ENCODE measurements around the gene RETREG3.
"Not testable (repeated sequence)": the region's sequence is repeated elsewhere in the genome, so short reads cannot be mapped to it uniquely, and the experiment has no call there.

RETREG3 gene

DNA sequence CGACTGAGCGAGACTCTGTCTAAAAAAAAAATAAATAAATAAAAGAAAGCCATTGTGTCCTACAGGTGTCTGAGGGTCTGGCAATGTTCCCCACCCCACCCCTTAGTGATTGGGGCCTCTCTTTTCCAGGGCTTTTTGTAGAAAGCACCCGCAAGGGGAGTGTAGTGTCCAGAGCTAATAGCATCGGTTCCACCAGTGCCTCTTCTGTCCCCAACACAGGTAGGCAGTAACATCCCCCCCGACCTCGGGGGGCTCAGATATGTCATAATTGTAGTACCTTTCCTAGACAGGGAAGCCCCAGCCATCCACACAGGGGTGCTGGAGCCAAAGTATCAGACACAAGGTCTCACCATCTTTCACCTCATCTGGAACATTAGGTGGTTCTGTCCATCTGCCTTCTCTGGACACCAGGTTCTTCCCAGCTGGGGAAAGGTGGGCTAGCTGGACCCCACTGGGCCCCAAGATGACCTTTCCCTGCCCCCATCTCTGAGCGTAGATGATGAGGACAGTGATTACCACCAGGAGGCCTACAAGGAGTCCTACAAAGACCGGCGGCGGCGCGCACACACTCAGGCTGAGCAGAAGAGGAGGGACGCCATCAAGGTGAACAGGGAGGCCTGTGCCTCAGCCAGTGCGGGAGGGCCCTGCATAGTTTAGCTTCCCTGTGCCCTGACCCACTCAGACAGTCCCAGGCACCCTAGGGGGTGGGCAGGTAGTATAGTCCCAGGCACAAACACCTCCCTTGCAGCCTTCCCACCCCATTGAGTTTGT, 40.6 kb downstream of the RETREG3 start:
- no peak for DNase-seq

DNA sequence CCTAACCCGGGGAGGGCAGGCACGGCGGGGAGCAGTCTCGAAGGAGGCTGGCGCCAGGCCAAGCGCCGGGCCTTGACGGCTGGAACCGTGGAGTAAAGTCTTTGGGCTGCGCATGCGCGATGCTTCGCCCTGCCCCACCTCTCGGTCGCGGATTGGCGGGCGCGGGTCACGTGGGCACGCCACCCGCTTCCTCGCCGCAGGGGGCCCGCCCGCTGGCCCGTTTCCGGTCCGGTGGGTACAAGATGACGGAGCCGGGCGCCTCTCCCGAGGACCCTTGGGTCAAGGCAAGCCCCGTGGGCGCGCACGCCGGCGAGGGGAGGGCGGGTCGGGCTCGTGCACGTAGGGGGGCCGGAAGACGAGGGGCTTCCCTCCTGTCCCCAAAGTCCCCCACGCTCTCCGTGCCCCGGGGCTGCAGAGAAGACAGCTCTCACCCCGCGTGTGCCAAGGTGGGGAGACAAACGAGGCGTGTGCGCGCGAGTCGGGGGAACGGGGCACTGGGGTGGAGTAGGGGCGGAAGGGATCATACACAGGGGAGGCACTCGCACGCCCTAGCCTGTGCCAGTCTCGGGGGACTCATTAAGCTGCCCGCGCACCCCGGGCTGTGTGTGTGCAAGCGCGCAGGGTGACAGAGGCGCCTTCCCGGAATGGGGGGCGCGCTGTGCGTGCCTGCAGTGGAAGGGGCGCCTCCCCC, 42.1 kb downstream of the RETREG3 start, which contains the start of gene MLX:
MLX (plus strand) TSS at position 218 of the 691 bp plus-strand sequence; CDS start at position 243, 25 bp downstream.
- DNase-seq: peak; percentile 97

DNA sequence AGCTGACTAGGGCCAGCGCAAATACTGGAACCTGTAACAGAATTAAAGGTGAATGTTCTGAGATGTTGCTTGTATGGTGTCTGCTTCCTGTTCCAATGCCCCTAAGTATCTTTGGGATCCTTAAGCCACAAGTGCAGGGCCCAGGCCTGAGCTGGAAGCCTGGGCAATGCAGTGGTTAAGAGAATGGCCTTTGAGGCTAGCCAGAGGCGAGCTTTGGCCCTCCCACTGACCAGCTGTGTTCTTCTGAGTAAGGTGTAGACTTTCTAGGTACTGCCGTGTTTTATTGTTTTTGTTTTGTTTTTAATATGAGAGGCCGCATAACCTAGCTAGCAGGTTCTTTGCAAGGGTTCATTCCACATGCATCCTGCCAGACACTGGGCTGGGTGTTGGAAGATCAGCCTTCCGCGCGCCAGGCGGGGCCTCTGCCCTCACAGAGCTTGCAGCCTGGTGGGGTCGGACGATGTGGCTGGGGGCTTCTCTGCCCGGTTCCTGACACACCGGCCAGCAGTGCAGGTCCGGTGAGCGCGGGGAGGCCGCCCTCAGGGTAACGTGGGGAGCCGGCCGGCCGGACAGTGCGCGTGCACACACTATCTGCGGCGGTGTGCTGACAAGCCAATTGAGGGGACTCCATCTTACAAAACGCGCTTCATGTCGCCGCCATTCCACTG, 42.8 kb downstream of the RETREG3 start:
- DNase-seq: no peak

DNA sequence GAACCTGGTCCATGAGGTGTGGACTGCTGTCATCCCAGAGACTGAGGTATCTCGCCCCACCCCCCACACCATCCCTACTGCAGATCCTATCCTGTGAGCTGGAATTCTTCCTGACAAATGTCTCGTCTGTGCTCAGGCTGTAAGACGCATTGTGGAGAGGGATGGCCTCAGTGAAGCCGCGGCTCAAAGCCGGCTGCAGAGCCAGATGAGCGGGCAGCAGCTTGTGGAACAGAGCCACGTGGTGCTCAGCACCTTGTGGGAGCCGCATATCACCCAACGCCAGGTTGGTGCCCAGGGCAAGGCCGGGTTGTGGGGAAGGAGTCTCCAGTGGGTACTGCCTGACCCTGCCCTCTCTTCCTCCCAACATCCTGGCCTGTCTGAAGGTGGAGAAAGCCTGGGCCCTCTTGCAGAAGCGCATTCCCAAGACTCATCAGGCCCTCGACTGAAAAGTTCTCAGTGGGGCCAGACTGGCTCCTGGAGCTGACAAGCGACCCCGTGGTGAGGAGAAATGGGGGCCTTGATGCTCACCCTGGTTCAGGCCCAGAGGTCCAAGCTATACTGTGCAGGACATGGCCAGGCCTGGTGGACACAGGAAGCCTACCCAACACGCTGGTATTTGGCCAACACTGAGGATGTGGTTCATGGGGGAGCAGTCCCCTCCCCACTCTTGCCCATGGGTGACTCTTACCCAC, 43.5 kb downstream of the RETREG3 start:
- DNase-seq: no peak

DNA sequence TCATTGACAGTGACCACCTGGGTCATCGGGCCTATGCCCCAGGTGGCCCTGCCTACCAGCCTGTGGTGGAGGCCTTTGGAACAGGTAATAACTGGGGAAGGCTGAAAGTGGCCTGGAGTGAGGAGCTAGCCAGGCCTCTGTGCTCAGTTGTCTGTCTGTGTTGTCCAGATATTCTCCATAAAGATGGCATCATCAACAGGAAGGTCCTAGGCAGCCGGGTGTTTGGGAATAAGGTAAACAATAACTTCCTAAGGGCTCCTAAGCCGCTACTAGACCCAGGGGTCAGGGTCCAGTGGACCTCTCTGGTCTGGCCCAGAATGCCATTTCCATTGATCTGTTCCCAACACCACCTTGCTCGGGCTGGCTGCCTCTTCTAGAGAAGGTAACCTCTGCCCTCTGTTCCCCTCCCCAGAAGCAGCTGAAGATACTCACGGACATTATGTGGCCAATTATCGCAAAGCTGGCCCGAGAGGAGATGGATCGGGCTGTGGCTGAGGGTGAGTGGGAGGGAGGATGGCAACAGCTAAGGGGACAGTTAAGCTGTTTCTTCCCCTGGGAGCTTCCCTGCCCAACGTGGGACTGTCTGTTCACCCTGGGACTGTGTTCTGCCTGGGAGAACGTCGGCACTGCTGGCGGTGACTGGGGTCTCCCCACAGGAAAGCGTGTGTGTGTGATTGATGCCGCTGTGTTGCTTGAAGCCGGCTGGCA, 44.2 kb downstream of the RETREG3 start:
- DNase-seq: no peak

DNA sequence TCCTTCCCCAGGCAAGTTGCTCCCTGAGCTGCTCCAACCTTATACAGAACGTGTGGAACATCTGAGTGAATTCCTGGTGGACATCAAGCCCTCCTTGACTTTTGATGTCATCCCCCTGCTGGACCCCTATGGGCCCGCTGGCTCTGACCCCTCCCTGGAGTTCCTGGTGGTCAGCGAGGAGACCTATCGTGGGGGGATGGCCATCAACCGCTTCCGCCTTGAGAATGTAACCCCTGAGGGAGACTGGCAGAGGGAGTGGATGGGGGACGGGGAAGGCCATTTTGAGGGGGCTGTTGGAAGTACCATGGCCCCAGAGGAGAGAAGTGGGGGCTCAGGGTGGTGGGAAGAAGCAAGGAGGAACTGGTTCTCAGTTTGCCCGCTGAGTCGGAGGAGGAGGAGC, 45.2 kb downstream of the RETREG3 start:
- no peak for DNase-seq

DNA sequence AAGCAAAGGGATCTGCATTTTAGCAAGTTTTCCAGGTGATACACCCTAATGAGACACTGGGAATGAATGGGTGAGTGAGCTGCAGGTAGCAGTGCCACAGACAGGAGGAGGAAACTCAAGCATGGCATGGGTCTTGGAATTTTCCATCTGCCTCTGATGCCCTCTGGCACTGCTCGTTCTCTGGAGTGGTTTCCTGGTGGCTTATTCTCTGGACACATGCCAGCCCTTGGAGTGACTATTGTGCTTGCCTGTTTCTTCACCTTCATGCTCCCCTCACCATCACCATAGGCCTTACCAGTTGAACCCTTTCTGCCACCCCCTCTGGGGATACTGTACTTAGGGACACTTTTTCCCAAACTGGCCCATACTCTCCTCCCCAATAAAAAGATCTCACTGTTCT, 45.6 kb downstream of the RETREG3 start:
- no peak for DNase-seq

DNA sequence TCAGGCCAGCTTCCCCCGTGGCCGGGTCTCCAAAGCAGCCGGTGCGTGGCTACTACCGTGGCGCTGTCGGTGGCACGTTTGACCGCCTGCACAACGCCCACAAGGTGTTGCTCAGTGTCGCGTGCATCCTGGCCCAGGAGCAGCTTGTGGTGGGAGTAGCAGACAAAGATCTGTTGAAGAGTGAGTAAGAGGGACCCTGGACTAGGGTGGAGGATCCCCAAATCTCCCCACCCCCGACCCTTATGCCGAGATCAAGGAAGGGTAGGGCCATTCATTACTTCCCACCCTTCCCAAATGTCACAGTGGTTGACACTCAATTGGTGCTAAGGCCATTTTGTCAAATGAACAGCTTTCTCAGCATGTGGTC, 46.0 kb downstream of the RETREG3 start:
- DNase-seq: no peak

DNA sequence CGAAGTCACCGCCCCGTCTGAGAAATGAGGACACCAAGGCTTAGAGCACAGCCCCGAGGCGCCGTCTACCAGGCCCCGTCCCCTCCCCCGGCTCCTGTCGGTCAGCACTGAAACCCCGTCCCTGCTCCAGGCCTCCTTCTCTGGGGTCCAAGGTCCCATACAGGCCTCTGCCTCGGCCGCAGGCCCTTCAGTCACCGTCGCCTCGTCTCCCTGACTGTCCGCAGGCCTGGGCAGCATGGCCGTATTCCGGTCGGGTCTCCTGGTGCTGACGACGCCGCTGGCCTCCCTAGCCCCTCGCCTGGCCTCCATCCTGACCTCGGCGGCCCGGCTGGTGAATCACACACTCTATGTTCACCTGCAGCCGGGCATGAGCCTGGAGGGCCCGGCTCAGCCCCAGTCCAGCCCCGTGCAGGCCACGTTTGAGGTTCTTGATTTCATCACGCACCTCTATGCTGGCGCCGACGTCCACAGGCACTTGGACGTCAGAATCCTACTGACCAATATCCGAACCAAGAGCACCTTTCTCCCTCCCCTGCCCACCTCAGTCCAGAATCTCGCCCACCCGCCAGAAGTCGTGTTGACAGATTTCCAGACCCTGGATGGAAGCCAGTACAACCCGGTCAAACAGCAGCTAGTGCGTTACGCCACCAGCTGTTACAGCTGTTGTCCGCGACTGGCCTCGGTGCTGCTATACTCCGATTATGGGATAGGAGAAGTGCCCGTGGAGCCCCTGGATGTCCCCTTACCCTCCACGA, 46.6 kb downstream of the RETREG3 start:
- no peak for DNase-seq

DNA sequence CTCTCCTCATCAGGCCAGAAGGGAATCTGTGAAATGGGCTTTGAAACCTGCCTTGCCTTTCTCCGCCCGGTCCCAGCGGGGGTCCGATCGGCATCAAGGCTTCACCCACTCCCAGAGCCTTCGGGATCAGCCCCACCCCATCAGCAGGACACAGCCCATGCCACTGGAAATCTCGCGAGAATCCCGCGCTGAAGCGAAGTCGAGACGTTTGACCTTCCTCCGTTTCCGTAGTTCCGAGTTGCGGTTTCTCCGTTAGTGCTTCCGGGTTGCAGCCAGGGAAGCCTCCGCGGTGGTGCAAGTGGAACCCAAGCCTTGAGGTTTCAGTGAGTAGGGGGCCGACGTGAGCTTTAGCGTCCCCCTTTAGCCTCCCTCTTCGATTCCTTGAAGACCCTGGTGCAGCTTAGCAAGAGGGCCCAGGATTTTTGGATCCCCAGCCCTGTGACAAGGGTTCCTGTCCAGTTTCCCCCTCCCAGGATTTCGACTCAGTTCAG, 47.2 kb downstream of the RETREG3 start, which contains the start of gene COASY:
COASY (plus strand) TSS at position 252 of the 491 bp plus-strand sequence. CDS start 475 bp downstream, outside the sequence.
- DNase-seq: peak; percentile 100

DNA sequence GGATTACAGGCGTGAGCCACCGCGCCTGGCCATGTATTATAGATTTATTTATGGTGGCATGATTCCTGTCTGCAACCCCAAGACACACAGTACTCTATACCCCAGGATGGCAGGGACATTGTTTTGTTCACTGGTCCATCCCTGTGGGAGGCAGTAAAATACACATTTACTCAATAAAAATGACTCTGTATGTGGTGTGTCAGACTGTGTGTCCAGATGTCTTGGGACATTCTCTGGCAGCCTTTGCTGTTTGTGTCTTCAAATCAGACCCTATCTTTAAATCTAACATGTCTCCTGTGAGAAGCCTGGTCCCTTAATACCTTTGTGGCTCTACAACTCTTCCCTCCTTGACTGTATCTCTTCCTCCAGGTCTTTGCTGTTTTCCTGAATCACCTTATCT, 48.9 kb downstream of the RETREG3 start:
- DNase-seq: no peak

DNA sequence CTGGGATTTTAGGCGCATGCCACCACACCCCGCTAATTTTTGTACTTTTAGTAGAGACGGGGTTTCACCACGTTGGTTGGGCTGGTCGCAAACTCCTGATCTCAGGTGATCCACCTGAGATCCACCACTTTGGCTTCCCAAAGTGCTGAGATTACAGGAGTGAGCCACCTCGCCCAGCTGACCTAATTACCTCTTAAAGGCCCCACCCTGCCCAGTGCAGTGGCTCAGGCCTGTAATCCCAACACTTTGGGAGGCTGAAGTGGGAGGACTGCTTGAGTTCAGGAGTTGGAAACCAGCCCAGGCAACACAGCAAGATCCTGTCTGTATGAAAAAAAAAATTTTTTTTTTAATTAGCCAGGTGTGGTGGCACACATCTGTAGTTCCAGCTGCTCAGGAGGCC, 50.1 kb downstream of the RETREG3 start:
- no peak for DNase-seq

DNA sequence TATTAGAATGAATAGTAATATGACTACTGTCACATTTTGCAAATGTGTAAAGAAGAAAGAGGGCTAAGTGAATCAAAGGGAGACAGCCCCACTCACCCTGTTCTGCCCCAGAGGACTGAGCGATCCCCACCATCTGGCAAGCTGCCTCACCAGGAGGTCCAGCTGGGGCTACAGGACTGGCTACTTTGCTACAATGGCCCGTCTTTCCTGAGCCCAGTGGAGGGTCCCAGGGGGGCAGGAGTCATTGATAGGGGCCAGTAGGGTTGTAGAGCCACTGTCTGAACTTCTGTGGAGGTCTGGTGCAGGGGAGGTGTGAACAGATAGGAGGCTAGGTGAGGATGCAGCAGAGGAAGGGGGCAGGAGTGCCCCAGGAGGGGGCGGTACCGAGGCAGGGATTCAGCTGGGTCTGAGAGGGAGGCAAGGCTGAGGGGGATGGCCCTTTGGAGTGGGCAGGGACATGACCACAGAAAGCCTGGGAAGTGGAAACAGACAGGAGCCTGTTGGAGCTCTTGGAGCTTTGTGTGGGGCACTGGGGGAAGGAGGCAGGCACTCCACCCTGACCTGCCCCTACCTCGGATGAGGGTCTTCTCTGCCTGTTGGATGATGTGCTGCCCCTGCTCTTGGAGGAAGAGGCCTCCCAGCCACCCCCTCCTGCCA, 53.1 kb downstream of the RETREG3 start:
- not testable (repeated sequence) for DNase-seq

DNA sequence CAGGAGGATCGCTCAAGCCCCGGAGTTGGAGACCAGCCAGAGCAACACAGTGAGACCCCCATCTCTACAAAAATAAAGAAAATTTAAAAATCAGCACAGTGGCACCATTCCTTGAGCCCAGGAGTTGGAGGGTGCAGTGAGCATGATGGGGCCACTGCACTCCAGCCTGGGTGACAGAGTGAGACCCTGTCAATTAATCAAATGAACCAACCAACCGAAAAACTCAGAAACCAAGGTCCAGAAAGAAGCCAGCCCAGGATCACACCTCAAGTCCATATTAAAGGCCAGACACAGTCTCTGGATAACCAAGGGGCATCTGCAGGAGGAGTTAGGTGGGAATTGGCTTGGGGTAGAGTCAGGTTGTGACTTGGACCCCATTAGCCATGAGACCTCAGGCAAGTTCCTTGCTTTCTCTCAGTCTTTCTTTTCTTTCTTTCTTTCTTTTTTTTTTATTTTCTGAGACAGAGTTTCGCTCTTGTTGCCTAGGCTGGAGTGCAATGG, 54.0 kb downstream of the RETREG3 start:
- DNase-seq: no peak

DNA sequence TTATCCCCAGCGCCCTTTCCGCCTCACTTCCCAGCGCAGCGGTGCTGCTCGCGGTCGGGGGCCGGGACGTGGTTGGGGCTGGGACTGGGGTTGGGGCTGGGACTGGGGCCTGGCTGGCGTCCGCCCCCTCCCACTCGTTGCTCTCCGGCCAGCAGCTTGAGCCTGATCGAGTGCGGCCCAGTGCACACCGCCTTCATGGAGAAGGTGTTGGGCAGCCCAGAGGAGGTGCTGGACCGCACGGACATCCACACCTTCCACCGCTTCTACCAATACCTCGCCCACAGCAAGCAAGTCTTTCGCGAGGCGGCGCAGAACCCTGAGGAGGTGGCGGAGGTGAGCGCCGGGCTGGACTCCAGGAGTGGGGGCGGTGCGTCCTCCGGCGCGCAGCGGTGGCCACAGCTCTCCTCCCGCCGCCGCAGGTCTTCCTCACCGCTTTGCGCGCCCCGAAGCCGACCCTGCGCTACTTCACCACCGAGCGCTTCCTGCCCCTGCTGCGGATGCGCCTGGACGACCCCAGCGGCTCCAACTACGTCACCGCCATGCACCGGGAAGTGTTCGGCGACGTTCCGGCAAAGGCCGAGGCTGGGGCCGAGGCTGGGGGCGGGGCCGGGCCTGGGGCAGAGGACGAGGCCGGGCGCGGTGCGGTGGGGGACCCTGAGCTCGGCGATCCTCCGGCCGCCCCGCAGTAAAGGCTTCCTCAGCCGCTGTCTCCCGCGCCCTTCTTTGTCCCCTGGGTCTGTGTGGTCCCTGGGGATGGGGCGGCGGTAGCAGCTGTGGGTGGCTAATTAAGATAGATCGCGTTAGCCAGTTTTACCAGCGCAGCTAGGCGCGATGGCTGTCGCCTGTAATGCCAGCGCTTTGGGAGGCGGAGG, 54.7 kb downstream of the RETREG3 start:
- DNase-seq: peak; percentile 95

DNA sequence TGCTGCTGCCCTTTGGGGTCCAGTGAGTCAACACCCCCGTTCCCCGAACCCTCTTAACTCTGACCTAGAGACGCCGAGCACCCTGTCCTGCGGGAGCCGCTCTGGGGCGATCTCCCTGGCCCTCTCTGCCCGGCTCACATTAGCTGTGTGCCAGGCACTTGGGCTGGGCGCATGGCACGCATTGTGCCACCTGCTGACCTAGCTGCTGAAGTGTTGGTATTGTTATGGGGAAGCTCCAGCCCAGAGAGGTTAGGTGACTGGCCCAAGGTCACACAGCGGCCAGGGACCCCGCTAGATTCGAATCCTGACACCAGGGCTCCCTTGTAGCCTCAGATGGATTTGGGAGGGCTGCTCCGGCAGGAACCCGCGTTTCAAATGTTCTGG, 55.3 kb downstream of the RETREG3 start:
- no peak for DNase-seq

DNA sequence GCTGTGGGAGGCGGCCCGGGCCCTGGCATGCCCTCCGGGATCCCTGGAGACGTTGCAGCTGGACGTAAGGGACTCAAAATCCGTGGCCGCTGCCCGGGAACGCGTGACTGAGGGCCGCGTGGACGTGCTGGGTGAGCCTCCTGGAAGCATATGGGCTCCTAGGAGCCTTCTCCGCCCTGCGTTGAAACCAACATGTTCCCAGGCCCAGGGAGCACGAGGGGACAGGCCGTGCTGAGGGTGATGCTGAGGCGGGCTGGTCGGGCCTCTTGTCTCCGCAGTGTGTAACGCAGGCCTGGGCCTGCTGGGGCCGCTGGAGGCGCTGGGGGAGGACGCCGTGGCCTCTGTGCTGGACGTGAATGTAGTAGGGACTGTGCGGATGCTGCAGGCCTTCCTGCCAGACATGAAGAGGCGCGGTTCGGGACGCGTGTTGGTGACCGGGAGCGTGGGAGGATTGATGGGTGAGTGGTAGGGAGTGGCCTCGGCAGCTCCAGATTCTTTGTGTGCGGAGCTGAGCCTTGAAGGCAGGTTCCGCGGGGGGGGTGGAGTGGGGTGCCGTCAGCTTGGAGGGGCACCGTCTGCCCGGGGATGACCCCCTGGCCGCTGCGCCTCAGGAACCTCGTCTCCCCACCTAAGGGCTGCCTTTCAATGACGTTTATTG, 55.9 kb downstream of the RETREG3 start:
- no peak for DNase-seq

DNA sequence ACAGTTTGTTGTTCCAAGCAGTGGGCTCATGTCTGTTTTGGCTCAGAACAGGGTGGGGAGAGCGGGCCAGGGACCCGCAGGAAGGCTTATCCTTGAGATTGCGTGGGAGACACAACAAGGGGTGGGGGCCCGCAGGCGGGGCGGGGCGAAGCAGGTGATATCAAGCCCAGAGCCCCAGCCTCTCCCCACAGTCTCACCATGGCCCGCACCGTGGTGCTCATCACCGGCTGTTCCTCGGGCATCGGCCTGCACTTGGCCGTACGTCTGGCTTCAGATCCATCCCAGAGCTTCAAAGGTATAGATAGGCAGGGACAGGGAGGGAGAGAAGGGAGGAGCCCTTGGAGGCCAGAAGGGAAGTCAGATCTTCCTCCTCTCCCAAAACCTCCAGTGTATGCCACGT, 56.4 kb downstream of the RETREG3 start, which contains the start of gene HSD17B1:
HSD17B1 (plus strand) TSS at position 188 of the 400 bp plus-strand sequence; CDS start at position 199, 11 bp downstream.
- DNase-seq: not testable (repeated sequence)

All from eye (tissue), 1 donor.